ENCODE data around the gene ACCSL. TPM values are rescaled to one million over a fixed set of nuclear protein-coding genes. Genes with fewer than 3 reads are reported as not detected.

ACCSL gene
- total RNA-seq, 1 donor from 2014 or later = not detected

DNA sequence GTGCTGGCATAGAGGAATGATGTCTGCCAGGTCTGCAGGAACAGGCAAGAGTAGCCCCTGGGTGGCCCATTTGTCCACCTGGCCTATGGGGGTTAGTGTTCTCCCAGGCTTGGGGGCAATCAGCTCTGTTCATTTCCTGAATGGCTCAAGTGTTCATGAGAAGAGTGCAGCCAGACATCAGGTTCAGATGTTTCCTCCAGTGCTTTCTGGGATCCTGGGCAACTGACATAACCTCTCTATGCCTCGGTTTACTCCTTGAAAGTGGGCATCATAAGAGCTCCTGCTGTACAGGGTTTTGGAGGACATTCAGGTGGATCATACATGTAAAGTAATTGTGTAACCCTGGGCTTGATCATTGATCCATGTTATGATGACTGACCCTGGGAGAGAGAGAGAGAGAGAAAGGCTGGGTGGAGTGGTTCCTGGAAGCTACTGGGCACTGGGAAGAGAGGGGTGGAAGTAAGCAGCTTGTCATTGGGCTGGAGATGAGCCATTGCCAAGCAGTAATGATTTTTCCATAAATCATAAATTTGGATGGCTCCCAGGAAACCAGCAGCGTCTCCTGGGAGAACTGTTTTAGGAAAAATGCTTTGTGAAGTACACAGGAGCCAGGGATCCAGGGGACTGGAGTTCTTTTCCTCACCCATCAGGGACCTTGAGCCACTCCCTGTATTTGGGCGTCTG, 30.2 kb upstream of the ACCSL start:
- Histone ChIP-seq H3K4me1 (peaks cover 5% of the 10 kb centered on the region), H2AFZ (replicated peaks) (no peak overlapping the region), H3K27ac (no peak overlapping the region), H3K27me3 (peaks cover 11% of the 10 kb centered on the region), H3K9ac (no peak overlapping the region), H4K20me1 (ENCODE audit: low read depth) (no peaks in the 10 kb centered on the region), H3K4me3 (no peak overlapping the region), H3K79me2 (ENCODE audit: low read depth) (no peaks in the 10 kb centered on the region), H3K36me3 (no peaks in the 10 kb centered on the region), H3K4me2 (no peak overlapping the region), H3F3A (ENCODE audit: low read depth) (no peaks in the 10 kb centered on the region), H3K9me3 (ENCODE audit: low read depth) (peaks cover 3% of the 10 kb centered on the region)
- no peak for DNase-seq (ENCODE audit: low spot score)
- H3K4me3 Mint-ChIP-seq = no peak overlapping the region
- H3K27ac Mint-ChIP-seq = no peak overlapping the region
- H3K27me3 Mint-ChIP-seq (ENCODE audit: insufficient read depth, low read depth) = peaks cover 6% of the 10 kb centered on the region
- TF ChIP-seq EZH2 (IDR thresholded peaks at IDR 0.05) (no peak), EZH2phosphoT487 (IDR thresholded peaks at IDR 0.05) (no peak)
- TF ChIP-seq, protein P1, sequence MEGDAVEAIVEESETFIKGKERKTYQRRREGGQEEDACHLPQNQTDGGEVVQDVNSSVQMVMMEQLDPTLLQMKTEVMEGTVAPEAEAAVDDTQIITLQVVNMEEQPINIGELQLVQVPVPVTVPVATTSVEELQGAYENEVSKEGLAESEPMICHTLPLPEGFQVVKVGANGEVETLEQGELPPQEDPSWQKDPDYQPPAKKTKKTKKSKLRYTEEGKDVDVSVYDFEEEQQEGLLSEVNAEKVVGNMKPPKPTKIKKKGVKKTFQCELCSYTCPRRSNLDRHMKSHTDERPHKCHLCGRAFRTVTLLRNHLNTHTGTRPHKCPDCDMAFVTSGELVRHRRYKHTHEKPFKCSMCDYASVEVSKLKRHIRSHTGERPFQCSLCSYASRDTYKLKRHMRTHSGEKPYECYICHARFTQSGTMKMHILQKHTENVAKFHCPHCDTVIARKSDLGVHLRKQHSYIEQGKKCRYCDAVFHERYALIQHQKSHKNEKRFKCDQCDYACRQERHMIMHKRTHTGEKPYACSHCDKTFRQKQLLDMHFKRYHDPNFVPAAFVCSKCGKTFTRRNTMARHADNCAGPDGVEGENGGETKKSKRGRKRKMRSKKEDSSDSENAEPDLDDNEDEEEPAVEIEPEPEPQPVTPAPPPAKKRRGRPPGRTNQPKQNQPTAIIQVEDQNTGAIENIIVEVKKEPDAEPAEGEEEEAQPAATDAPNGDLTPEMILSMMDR (IDR thresholded peaks at IDR 0.05) = no peak
- no peaks in the 10 kb centered on the region for H3K36me3 Mint-ChIP-seq
- H3K4me1 Mint-ChIP-seq = no peaks in the 10 kb centered on the region
- H3K9me3 Mint-ChIP-seq = peaks cover 9% of the 10 kb centered on the region

DNA sequence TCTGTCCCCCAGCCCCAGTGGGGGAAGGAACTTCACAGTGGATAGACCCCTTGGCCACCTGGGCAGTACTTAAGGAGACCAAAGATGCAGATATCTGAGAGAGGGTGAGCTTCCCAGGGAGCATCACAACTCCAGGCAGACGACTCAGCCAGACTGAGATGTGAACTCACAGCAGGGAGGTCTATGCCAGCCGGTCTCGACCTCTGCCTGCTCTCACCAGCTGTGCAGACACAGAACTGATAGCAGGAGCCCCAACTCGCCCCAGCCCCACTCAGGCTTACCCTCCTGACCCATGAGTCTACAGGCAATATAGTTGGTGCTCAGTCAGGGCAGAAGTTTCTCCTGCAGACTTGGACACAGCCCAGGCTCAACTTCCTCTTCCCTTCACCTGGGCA, 29.7 kb upstream of the ACCSL start:
- DNase-seq (ENCODE audit: low spot score) = no peak
- no peak overlapping the region for H3K4me3 Mint-ChIP-seq
- Histone ChIP-seq H2AFZ (replicated peaks) (no peak overlapping the region), H4K20me1 (ENCODE audit: low read depth) (no peaks in the 10 kb centered on the region), H3K27ac (no peak overlapping the region), H3K9me3 (ENCODE audit: low read depth) (peaks cover 3% of the 10 kb centered on the region), H3K4me2 (no peak overlapping the region), H3K4me1 (peaks cover 5% of the 10 kb centered on the region), H3K4me3 (no peak overlapping the region), H3K36me3 (no peaks in the 10 kb centered on the region), H3K9ac (no peak overlapping the region), H3K79me2 (ENCODE audit: low read depth) (no peaks in the 10 kb centered on the region), H3F3A (ENCODE audit: low read depth) (no peaks in the 10 kb centered on the region), H3K27me3 (peaks cover 11% of the 10 kb centered on the region)
- no peak overlapping the region for H3K27ac Mint-ChIP-seq
- H3K9me3 Mint-ChIP-seq = peaks cover 11% of the 10 kb centered on the region
- no peaks in the 10 kb centered on the region for H3K36me3 Mint-ChIP-seq
- H3K27me3 Mint-ChIP-seq (ENCODE audit: insufficient read depth, low read depth) = peaks cover 6% of the 10 kb centered on the region
- TF ChIP-seq, protein P1 (IDR thresholded peaks at IDR 0.05) = no peak
- TF ChIP-seq EZH2phosphoT487 (IDR thresholded peaks at IDR 0.05) (no peak), EZH2 (IDR thresholded peaks at IDR 0.05) (no peak)
- H3K4me1 Mint-ChIP-seq = no peaks in the 10 kb centered on the region

DNA sequence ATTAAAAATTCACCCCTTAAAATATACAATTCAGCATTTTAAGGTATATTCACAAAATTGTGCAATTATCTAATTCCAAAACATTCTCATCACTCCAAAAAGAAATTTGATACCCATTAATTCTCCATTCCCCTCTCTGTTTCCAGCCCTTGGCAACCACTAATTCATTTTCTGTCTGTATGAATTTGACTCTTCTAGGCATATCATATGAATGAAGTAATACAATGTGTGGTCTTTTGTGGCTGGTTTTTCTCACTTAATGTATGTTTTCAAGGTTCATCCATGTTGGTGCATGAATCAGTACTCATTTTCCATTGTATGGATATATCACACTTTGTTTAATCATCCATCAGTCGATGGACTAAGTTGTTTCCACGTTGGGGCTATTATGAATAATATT, 29.0 kb upstream of the ACCSL start:
- Histone ChIP-seq H3K4me3 (no peak overlapping the region), H3K27me3 (peaks cover 11% of the 10 kb centered on the region), H3K36me3 (no peaks in the 10 kb centered on the region), H3K4me2 (no peak overlapping the region), H2AFZ (replicated peaks) (no peak overlapping the region), H3K27ac (no peak overlapping the region), H3K9me3 (ENCODE audit: low read depth) (peaks cover 3% of the 10 kb centered on the region), H3F3A (ENCODE audit: low read depth) (no peaks in the 10 kb centered on the region), H3K79me2 (ENCODE audit: low read depth) (no peaks in the 10 kb centered on the region), H4K20me1 (ENCODE audit: low read depth) (no peaks in the 10 kb centered on the region), H3K9ac (no peak overlapping the region), H3K4me1 (peaks cover 5% of the 10 kb centered on the region)
- H3K27me3 Mint-ChIP-seq (ENCODE audit: insufficient read depth, low read depth) = peaks cover 6% of the 10 kb centered on the region
- no peaks in the 10 kb centered on the region for H3K4me1 Mint-ChIP-seq
- H3K9me3 Mint-ChIP-seq = peaks cover 12% of the 10 kb centered on the region
- no peak overlapping the region for H3K27ac Mint-ChIP-seq
- no peak overlapping the region for H3K4me3 Mint-ChIP-seq
- TF ChIP-seq, protein P1 (IDR thresholded peaks at IDR 0.05) = no peak
- TF ChIP-seq EZH2 (IDR thresholded peaks at IDR 0.05) (no peak), EZH2phosphoT487 (IDR thresholded peaks at IDR 0.05) (no peak)
- H3K36me3 Mint-ChIP-seq = no peaks in the 10 kb centered on the region
- no peak for DNase-seq (ENCODE audit: low spot score)

Data from neural progenitor cell (in vitro differentiated cells).